Fibroblast of villous mesenchyme (primary cell): ENCODE measurements around the gene PCSK2. TPM values are rescaled to one million over a fixed set of nuclear protein-coding genes. Genes with fewer than 3 reads are reported as not detected.

ENCODE experiments used
- DNase-seq: peaks from one replicate; pipeline ENCODE4 v3.0.0-alpha.2; 2010; ENCODE audit warnings: low read depth
- H3K4me3 ChIP-seq: 2 replicates; pipeline ENCODE4 v1.5.1; 2011; ENCODE audit warnings: low read depth, mild to moderate bottlenecking, low read length
- total RNA-seq: library from RNA; depleted of rRNA; stranded (reverse); fragments of >200 nt; gene quantifications from 2 replicates; pipeline ENCODE4 v1.2.3, GENCODE V29; 2012
- TF ChIP-seq, protein P1 (sequence below): IDR thresholded peaks from 2 replicates; pipeline ENCODE4 v1.5.1; 2012; ENCODE audit warnings: low read depth, mild to moderate bottlenecking, low read length; ENCODE audit not compliant: insufficient read depth

PCSK2 gene
- total RNA-seq, 1 donor: not detected

- no peak overlapping the region for H3K4me3 ChIP-seq
- TF ChIP-seq, protein P1, sequence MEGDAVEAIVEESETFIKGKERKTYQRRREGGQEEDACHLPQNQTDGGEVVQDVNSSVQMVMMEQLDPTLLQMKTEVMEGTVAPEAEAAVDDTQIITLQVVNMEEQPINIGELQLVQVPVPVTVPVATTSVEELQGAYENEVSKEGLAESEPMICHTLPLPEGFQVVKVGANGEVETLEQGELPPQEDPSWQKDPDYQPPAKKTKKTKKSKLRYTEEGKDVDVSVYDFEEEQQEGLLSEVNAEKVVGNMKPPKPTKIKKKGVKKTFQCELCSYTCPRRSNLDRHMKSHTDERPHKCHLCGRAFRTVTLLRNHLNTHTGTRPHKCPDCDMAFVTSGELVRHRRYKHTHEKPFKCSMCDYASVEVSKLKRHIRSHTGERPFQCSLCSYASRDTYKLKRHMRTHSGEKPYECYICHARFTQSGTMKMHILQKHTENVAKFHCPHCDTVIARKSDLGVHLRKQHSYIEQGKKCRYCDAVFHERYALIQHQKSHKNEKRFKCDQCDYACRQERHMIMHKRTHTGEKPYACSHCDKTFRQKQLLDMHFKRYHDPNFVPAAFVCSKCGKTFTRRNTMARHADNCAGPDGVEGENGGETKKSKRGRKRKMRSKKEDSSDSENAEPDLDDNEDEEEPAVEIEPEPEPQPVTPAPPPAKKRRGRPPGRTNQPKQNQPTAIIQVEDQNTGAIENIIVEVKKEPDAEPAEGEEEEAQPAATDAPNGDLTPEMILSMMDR: no peak
- no peak for DNase-seq
Observed at GRCh38 chr20:17365831-17366230, 139.0 kb downstream of the PCSK2 start.

- H3K4me3 ChIP-seq: no peak overlapping the region
- TF ChIP-seq, protein P1: no peak
- DNase-seq: no peak
Observed at GRCh38 chr20:17369506-17369905, 142.7 kb downstream of the PCSK2 start.

DNA sequence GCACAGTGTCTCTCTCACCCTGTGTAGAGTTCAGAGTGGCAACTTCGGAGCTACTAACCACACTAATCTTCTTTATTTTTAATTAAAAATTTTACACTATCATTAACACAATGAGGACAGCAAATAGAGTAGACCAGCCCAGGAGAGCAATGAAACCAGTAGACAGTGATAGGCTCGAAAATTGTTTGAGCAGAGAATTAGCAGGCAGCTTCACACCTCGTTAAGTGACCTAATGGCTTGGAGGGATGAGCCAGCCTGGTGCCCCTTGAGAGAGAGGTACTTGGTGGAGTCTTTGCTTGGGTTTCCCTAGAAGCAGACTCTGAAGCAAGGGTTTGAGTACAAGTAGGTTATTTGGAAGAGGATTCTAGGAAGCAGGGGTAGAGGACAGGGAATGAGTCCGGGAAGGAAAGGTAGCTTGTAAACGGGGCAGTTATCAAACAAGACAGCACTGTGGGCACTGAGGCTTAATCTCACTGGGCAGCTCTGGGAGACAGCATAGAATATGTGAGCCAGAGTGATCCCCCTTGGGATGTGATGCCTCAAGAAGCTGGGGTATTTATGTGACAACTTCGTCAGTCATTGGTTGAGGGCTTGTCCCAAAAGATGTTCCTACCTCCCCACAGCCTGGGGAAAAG, 146.1 kb downstream of the PCSK2 start:
- no peak for DNase-seq
- TF ChIP-seq, protein P1: no peak
- no peak overlapping the region for H3K4me3 ChIP-seq

DNA sequence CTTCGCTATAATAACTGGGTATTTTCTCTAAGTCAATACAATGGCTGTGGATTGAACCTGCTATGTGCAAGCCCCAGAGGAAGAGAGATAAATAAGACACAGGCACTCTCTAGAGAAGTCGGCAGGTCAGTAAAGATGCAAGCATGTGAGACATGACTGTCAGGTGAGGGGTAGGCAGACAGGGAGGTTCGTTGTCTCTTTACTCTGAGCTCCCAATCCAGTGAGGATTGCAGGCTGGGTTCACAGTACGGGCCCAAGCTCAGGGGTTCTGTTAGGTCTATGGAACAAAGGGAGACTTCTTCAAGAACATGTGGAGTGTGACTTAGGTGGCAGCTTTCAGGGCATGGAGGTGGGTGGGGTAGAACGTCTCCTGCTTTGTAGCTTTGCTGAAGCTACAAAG, 147.2 kb downstream of the PCSK2 start:
- DNase-seq: no peak
- TF ChIP-seq, protein P1: no peak
- no peak overlapping the region for H3K4me3 ChIP-seq

GRCh38 chr20:17376031-17376430, 149.2 kb downstream of the PCSK2 start:
- no peak for DNase-seq
- H3K4me3 ChIP-seq: no peak overlapping the region
- TF ChIP-seq, protein P1: no peak

- DNase-seq: no peak
- H3K4me3 ChIP-seq: no peak overlapping the region
- TF ChIP-seq, protein P1: no peak
Observed at GRCh38 chr20:17377231-17377630, 150.4 kb downstream of the PCSK2 start.

GRCh38 chr20:17379651-17380050, 152.8 kb downstream of the PCSK2 start:
- no peak for DNase-seq
- TF ChIP-seq, protein P1: no peak
- no peak overlapping the region for H3K4me3 ChIP-seq
